Activated CD4-positive, alpha-beta T cell treated with anti-CD3 and anti-CD28 coated beads, Interleukin-2, amount 50 U/mL, for 48 hours (primary cell): ENCODE measurements around the gene TEX52.
"Not testable (repeated sequence)": the region's sequence is repeated elsewhere in the genome, so short reads cannot be mapped to it uniquely, and the experiment has no call there.

ENCODE experiments used
- DNase-seq, 2 experiments: peaks; one replicate each; pipeline ENCODE4 v3.0.0-alpha.2; 2020

Gene TEX52

DNA sequence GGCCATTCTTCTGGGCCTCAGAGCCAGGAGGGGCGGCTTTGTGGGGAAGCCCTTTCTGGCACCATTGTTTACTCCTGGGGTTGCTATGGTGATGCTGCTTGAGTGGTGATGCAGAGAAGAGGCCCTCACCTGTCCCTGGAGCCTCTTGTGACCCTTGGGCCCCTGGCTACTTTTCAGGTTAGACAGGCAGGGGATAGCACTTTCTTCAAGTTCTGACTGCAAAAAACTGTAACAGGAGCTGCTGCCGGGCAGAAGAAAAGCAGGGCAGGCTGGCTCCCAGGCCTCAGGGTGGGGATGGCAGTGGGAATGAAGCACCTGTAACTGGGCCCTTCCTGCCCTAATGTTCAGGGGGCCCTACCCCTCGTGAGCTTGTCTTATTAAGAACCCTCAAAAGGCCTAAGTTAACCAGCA, at the start of gene TEX52:
TEX52 (minus strand) TSS at position 19 of the 411 bp plus-strand sequence; CDS start at position 6, 13 bp downstream.
- no peak for DNase-seq

DNA sequence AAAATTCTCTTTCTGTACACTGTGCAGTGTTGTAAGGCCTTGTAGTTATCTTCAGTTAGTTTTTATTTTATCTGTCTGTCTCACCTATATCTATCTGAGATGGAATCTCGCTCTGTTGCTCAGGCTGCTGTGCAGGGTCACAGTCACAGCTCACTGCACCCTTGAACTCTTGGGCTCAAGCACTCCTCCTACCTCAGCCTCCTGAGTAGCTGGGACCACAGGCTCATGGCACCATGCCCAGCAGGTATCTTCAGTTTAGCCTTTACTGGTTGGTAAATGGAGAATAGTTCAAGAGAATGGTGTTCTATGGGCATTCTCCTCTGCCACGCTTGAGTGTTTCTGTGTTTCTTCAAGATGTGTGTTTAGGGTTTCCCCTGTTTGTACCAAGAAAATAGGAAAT, 47.4 kb upstream of the TEX52 start:
- no peak for DNase-seq

DNA sequence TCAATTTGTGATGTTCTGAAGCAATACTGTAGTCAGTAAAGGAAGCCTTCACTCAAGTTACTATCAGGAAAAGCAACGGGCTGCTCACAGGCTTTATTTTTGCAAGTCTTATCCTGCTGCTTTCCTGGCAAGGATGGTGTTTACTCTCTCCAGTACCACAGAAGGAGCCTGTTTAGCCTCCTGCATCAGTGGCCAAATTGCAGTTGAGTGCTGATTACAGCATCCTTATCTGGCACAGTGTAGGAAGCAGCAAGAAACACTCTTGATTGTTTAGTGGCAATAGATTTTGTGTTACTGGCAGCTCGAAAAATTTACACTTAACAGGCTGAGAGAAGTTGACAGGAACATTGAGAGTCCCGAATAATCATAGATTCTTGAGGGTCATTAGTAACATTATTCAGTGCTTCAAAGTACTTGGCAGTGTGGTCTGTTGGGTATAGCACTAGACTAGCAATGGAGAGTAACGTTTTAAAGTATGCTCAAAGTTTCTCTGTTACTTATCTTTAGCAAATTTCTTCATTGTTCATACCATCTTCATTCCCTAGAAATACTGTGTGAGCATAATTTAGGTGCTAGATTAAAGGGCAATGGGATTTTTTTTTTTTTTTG, 45.5 kb upstream of the TEX52 start:
- DNase-seq: no peak

DNA sequence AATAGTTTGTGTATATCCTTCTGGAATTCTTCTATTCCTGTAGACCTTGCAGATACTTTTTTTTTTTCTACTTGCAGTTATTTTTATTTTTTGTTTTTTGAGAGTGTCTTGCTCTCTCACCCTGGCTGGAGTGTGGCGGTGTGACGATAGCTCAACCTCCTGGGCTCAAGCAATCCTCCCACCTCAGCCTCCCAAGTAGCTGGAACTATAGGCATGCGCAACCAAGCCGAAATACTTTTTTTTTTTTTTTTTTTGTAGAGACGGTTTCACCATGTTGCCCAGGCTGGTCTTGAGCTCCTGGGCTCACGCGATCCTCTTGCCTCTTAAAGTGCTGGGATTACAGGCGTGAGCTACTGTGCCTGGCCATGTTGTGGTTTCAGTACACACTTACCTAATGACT, 43.8 kb upstream of the TEX52 start:
- no peak for DNase-seq

DNA sequence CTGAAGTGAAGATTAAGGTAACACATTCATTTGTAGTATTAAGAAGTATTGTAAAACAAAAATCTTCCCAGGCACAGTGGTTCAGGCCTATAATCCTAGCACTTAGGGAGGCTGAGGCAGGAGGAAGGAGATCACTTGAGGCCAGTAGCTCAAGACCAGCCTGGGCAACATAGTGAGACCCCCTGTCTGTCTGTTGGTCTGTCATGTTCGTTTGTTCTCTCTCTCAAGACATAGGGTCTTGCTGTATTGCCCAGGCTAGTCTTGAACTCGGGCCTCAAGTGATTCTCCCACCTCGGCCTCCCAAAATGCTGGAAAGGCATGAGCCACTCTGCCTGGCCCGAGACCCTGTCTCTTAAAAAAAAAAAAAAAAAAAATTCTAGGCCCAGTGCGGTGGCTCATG, 40.6 kb upstream of the TEX52 start:
- no peak for DNase-seq

DNA sequence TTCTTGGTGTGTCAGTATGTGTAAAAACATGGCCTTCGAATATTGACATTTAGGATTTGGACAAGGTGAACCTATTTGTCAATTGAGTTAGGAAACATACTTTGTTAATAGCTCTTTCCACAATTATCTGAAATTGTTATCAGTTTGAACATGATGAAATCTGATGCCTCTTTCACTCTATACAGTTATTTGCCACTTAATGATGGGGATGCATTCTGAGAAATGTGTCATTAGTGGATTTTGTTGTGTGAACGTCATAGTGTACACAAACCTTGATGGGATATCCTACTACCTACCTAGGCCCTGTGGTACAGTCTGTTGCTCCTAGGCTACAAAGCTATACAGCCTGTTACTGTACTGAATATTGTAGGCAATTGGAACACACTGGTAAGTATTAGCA, 38.7 kb upstream of the TEX52 start:
- DNase-seq: no peak

DNA sequence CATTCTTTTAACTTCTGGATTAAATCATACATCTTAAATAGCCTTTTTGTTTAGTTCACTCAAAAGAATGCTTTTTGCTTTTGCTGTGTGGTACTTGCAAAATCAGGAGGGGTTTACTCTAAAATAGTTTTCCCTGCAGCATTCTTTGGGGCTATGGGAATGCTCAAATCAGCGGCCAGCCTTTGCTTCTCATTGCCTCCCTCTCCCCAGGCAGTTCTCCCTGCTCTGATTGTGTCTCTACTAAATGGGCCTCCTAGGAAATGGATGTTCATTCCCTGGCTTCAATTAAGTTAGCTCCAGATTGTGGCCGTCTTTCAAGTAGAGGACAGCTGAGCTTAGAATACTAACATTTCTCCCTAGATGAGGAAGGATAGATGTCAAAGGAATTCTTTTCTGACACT, 38.2 kb upstream of the TEX52 start:
- DNase-seq: no peak

DNA sequence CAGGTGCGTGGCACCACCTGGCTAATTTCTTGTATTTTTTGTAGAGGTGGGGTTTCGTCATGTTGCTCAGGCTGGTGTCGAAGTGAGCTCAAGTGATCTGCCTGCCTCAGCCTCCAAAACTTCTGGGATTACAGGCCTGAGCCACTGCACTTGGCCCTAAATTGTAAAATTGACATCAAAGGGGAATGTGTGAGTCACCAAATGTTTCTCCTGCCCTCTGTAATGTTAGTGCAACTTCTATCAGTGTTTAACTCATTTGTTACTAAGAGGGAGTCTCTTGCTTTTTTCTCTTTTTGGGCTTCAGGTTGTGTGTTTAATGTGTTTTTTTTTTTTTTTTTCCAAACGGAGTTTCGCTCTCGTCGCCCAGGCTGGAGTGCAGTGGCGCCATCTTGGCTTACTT, 36.2 kb upstream of the TEX52 start:
- DNase-seq: no peak

DNA sequence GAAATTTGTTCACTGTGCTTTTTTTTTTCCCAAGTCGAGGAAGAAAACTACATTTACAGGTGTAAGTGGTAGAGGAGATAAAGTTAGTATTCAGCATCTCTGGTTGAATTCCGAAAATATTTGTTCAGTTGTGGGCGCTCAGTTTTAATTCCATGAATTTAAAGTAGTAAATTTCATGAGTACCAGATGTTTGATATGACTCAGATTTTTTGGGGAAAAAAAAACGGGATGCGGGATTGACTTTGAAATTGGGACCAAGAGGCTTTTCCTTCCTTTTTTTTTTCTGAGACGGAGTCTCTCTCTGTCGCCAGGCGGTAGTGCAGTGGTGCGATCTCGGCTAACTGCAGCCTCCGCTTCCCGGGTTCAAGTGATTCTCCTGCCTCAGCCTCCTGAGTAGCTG, 35.4 kb upstream of the TEX52 start:
- no peak for DNase-seq

DNA sequence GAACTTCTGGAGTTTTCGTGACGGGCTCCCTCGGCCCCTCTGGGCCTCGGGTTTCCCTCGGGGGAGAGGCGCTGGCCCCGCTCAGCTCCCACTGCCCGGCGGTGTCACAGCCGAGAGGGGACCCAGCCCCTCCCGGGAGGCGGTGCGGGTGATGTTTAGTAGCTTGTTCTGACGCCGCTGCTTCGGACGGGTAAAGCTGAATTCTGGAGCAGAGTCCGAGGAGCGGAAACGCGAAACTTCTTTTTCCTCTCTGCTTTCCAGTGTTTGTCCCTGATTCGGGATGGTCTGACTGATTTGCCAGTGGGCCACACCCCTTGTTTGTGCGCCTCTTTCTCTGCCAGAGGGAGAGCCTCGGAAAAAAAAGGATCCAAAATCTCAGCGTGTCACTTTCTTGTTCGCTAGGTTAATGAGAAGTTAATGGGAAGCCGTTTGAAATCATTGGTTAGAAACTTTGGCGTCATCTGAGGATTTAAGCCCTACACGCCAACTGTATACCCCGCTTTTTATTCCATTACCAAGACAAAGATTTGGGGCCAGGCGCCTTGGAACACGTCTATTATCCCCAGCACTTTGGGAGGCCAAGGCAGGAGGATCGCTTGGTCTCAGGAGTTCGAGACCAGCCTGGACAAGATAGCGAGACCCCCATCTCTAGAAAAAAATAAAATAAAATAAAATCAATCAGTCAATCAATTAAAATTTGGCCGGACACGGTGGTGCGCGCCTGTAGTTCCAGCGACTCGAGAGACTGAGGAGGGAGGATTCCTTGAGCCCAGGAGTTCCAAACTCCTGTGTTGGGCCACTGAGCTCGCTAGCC, 34.6 kb upstream of the TEX52 start:
- DNase-seq: peak; percentile 26 to 35

DNA sequence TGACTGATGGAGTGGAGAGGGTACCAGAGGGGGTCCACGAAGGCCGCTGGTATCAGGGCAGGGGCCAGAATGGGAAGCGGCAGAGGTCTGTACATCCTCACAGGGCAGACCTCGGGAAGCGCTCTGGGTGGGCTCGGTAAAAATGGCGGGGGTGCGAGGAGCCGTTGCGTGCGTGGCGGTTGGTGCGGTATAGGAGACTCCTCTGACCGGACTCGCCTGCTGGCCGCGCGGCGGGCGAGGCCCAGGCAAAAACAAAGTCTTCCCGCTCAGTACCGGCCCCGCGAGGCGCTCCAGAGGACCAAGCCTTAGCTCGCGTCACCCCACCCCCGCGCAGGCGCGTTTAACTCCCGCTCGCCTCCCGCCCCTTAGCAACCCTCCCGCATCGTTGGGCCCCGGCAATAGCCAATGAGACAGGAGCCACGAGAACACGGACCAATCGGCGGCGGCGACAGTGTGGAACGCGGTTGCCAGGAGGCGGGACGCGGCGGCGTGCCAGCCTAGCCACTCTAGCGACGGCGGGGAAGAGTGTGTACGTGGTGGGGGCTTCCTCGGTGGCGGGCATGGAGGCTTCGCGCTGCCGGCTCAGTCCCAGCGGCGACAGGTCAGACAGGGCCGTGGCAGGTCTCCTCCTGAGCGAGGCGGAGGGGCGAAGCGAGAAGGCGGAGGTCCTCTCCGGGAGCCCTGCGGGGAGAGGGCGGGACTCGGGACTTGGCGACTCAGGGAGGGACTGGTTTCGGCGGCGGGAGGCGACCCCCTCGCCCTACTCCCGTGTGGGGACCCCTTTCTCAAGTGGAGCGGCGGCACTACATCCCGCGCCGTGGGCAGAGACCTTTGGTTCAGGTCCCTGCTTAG, 33.8 kb upstream of the TEX52 start, which contains the start of gene TULP3:
TULP3 (plus strand) TSS at position 504 of the 852 bp plus-strand sequence; CDS start at position 561, 57 bp downstream.
- peak; percentile 97 to 98 for DNase-seq

DNA sequence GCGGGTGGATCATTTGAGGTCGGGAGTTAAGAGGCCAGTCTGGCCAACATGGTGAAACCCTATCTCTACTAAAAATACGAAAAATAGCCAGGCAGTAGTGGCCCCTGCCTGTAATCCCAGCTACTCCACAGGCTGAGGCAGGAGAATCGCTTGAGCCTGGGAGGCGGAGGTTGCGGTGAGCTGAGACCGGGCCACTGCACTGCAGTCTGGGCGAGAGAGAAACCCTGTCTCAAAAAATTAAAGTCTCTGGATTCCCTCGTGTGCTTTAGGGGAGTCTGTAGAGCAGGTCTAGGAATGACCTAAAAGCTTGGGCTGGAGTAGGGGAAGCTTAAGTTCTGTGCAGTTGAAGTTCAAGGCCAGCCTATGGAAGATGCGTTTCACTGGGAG, 33.2 kb upstream of the TEX52 start:
- DNase-seq: no peak

DNA sequence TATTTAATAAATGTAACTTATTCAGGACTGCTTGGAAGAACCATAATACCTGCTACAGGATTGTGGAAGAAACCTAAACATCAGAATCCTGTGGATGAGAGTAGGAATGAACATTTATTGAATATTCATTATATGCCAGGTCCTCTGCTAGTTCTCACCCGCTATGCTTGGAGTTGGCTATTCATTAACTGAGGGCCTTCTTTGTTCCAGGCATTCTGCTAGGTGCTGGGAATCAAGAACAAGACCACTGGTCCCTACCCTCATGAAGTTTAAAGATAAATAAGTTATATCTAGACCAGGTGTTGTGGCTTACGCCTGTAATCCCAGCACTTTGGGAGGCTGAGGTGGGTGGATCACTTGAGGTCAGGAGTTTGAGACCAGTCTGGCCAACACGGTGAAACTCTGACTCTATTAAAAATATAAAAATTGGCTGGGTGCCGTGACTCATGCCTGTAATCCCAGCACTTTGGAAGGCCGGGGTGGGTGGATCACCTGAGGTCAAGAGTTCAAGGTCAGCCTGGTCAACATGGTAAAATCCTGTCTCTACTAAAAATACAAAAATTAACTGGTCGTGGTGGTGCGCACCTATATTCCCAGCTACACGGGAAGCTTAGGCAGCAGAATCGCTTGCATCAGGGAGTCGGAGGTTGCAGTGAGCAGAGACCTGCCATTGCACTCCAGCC, 30.1 kb upstream of the TEX52 start:
- no peak for DNase-seq

DNA sequence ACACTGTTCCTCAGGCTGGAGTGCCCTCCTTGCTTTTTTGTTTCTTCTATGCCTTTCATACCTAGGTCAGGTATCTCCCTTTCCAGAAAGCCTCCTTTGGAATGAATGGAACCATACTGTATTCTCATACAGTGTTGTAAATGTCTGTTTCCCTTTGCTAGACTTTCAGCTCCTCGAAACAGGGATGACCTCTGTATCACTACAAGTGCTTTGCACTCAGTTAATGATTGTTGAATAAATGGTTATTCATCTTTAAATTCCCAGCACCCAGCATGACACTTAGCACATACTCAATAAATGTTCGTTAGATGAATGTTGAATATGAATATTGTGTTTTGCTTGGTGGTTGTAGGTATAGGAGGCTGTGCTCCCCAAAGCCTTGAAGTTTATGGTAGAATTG, 28.0 kb upstream of the TEX52 start:
- no peak for DNase-seq

DNA sequence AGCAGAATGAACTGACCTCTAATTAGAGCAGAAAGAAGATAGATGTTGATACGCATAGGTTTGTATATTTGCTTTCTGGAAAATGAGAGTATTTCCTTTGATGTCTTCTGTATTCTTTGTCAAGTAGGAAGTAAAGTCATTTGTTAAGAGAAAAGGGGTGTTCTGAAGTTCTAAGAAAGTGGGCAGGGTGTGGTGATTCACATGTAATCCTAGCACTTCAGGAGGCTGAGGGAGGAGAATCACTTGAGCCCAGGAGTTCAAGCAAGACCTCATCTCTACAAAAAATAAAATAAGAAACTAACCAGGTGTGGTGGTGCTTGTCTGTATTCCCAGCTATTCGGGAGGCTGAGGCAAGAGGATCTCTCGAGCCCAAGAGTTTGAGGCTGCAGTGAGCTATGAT, 23.0 kb upstream of the TEX52 start:
- no peak for DNase-seq

DNA sequence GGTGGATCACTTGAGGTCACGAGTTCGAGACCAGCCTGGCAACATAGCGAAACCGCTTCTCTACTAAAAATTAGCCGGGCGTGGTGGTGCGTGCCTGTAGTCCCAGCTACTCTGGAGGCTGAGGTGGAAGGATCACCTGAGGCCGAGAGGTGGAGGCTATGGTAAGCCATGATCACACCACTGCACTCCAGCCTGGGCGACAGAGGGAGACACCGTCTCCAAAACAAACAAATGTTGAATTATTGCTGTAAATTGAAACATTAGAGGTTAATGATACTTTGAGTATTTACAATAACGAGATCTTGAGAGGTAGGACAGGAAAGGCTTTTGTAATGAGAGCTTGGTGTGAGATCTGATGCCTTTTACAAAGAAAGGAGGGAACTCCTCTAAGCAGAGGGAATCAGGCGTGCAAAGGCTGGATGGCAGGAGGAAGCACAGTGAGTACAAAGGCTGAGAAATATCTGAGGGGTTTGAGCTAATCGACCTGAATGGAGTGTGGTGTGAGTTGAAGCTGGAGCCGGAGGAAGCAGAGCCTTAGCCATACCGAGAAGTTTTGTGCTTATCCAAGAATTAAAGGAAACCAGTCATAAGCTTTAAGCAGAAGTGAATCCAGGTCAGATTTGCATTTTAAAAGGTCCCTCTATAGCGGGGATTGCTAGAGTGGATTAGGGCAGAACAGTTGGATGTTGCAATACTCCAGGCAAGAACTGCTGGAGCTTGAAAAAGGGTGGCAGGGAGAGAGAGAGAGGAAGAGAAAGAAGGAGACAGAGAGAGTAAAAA, 21.3 kb upstream of the TEX52 start:
- peak in 1 of 2 experiments; percentile 16 for DNase-seq

DNA sequence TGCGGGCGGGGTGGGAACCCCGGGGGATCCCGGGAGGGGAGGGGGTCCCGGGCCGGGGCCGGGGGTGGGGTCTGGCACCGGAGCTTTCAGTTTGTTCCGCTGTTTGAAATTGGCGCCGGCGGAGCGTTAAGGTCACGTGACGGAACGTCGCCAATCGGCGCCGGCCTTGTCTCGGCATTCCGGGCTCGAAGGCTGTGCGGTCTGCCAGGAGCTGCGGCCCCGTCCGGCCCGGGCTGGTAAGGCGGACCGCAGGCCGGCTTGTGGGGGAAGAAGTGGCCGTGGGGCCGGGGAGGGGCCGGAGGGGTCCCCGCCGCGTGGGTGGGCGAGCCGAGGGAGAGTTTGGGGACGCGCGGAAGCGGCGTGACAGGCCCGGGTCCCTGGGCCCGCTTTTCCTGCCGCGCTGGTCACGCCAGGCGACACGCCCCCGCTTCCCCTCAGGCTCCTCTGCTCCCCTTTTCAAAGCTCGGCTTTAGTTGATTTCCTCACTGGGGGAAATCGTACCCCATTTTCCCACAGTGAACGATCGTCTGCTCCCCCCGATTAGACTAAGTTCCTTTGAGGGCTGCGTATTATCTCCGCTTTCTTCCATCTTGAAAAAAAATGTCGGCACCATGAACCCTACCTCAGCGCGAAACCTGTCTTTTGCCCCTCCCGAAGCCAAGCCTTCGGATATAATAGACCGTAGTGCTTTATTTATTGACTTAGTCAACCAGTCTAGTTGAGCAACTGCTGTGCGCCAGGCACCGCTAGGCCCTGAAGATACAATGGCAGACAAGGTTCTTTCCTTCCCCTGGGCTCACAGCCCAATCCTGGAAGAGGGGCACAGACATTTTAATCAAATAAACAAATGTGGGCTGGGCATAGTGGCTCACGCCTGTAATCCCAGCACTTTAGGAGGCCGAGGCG, 20.5 kb upstream of the TEX52 start, which contains the start of the genes FOXM1 and RHNO1:
FOXM1 (minus strand) TSS at position 128 of the 906 bp plus-strand sequence. CDS start 2,696 bp downstream, outside the sequence.
RHNO1 (plus strand) TSS at position 177 of the 906 bp plus-strand sequence. CDS start 8,144 bp downstream, outside the sequence.
- peak; percentile 88 to 89 for DNase-seq

DNA sequence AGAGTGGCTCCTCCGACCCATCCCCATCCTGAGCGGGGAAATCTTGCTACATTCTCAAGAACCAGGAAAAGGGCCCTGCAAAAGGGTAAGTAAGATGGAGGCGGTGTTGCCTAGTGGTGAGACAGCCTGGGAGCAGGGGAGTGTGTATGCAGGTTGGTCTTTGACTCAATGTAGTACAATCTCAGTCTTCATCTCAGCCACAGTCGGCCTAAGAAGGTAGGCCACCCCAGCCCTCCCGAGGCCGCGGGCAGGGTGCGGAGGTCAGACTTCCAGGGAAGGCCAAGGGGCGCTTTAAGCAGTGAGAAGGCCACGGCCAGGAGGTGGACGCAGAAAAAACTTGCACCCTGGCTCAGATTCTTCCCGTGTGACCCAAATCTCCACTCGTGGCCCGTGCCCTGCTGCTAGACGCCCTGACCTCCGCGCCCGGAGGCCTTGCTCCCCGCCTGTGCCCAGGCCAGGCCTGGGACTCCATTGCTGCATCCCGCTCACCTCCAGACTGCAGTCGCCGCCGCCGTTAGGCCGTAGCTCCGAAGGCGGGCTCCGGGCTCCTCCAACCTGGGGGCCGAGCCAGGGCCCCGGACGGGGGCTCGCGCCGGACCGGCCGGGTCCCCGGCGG, 19.7 kb upstream of the TEX52 start:
- peak; percentile 37 to 54 for DNase-seq

DNA sequence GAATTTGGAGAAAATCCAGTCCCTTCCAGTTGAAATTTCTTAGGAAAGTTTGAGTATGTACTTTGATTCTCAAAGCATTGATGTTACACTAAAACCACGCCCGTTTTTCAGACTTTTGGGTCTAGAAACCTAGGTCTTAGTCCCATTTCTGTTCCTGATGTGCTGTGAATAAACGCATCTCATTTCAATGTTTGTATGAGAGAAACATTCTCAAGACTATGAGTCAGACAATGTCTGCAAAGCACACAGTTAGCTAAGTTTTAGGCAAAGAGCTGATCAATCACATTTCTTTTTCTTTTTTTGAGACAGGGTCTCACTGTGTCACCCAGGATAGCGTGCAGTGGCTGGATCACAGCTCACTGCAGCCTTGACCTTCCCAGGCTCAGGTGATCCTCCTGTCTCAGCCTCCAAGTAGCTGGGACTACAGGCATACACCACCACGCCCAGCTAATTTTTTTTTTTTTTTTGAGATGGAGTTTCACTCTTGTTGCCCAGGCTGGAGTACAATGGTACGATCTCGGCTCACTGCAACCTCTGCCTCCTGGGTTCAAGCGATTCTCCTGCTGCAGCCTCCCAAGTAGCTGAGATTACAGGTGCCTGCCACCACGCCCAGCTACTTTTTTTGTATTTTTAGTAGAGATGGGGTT, 12.3 kb upstream of the TEX52 start:
- not testable (repeated sequence) for DNase-seq

DNA sequence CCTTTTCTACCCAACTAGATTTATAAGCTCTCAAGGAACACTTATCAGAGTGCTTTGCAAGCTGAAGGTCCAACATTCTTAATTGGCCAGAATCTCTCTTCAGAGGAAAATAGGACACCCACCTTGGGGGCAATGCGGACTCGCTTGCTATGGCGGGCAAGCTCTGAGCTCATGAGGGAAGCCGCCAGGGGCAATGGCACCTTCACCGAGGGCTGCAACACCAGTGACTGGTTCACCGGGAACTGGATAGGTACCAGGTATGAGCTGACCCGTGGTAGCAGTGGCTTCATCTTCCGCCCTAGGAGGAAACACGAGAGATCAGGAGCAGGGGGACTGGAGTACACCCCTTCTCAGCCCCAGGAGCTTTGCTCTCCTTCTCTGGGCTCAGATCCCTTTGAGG, 7.4 kb upstream of the TEX52 start:
- no peak for DNase-seq
